ENCODE results near the gene RCBTB2.
A peak's percentile ranks its signal among the peaks of the same experiment; 100 is the strongest.

Gene RCBTB2

GRCh38 chr13:48563626-48564025 is 30.7 kb upstream of the RCBTB2 start:
- DNase-seq (ENCODE audit: low spot score) = no peak

GRCh38 chr13:48562296-48563066 is 29.6 kb upstream of the RCBTB2 start:
- DNase-seq (ENCODE audit: low spot score) = peak; percentile 96

GRCh38 chr13:48561466-48562235 is 28.8 kb upstream of the RCBTB2 start:
- DNase-seq (ENCODE audit: low spot score) = peak; percentile 73

- DNase-seq (ENCODE audit: low spot score) = peak; percentile 26
Measured at GRCh38 chr13:48560657-48561337, 27.9 kb upstream of the RCBTB2 start.

- DNase-seq (ENCODE audit: low spot score) = no peak
Measured at GRCh38 chr13:48559638-48560320, 26.9 kb upstream of the RCBTB2 start.

GRCh38 chr13:48556817-48557216 is 23.9 kb upstream of the RCBTB2 start:
- DNase-seq (ENCODE audit: low spot score) = no peak

GRCh38 chr13:48555441-48555840 is 22.6 kb upstream of the RCBTB2 start:
- DNase-seq (ENCODE audit: low spot score) = no peak

GRCh38 chr13:48551329-48551728 is 18.4 kb upstream of the RCBTB2 start:
- DNase-seq (ENCODE audit: low spot score) = no peak

- DNase-seq (ENCODE audit: low spot score) = no peak
Measured at GRCh38 chr13:48549658-48550057, 16.8 kb upstream of the RCBTB2 start.

- no peak for DNase-seq (ENCODE audit: low spot score)
Measured at GRCh38 chr13:48547663-48548092, 14.8 kb upstream of the RCBTB2 start.

GRCh38 chr13:48545608-48546007 is 12.7 kb upstream of the RCBTB2 start:
- no peak for DNase-seq (ENCODE audit: low spot score)

GRCh38 chr13:48542581-48543341 is 9.9 kb upstream of the RCBTB2 start:
- no peak for DNase-seq (ENCODE audit: low spot score)

- DNase-seq (ENCODE audit: low spot score) = no peak
Measured at GRCh38 chr13:48542138-48542537, 9.3 kb upstream of the RCBTB2 start.

GRCh38 chr13:48539550-48539949 is 6.7 kb upstream of the RCBTB2 start:
- DNase-seq (ENCODE audit: low spot score) = no peak

- no peak for DNase-seq (ENCODE audit: low spot score)
Measured at GRCh38 chr13:48536621-48537250, 3.9 kb upstream of the RCBTB2 start.

- DNase-seq (ENCODE audit: low spot score) = no peak
Measured at GRCh38 chr13:48535766-48536165, 2.9 kb upstream of the RCBTB2 start.

GRCh38 chr13:48534911-48535501 is 2.1 kb upstream of the RCBTB2 start:
- DNase-seq (ENCODE audit: low spot score) = no peak

GRCh38 chr13:48533961-48534600 is 1.2 kb upstream of the RCBTB2 start:
- no peak for DNase-seq (ENCODE audit: low spot score)

GRCh38 chr13:48532256-48532505 is 699 bp downstream of the RCBTB2 start:
- DNase-seq (ENCODE audit: low spot score) = no peak
